ENCODE results near the gene CXXC5. TPM values are rescaled to one million over a fixed set of nuclear protein-coding genes. Genes with fewer than 3 reads are reported as not detected.

CXXC5 gene
- polyA plus RNA-seq, 3 donors from 2014 or later = 339 to 410 (median 385) TPM

DNA sequence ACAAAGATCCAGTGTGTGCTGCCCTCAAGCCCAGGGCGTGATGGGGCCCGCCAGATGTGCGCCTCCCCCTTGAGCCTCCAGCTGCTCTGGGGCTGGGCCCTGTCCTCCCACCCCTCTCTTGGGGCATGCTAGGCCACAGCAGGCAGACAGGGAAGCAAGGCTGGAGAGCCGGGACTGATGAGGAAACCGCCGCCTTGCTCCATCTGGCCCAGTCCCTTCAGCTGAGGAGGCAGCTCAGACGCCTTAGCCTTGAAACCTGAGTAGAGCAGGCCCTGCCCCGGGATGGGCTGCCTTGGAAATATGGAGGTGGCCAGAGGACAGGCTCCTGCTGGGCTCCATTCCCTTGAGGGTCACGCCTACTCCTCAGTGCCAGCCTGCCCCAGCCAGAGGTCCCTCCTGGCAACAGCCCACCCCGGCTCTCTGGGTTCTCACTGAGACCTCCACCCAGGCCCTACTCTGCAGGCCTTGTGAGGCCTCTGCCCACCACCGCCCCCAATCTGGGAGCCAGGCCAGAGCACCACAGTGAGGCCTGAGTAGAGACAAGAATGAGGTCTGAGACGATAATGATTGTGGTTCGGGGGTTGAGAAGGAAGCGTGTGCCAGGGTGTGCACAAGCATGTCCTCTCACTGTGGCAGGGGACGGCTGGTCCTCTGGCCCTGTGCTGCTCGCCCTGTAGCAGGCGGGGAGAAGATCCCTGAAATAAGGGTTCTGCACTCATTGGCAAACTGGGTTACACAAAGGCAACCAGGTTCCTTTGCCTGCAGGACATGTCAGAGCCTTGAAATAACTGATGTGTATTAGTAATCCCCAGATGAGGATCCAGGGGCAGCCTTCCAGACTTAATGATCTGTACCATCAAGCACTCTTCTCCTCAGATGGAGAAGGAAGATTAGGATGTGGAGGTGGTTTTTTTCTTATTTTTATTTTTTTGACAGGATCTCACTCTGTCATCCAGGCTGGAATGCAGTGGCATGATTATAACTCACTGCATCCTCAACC is 30.9 kb downstream of the CXXC5 start:
- H3K27ac Mint-ChIP-seq = peak overlapping the region; percentile 39 to 93 (median 74)
- DNase-seq = no peak
- peak overlapping the region in 4 of 5 donors; percentile 14 to 68 (median 49) for H3K4me3 Mint-ChIP-seq
- peaks cover 0 to 9% (median 2%) of the 10 kb centered on the region in 3 donors for H3K27me3 Mint-ChIP-seq (ENCODE audit: low read depth in 3 of 3)
- peaks cover 3 to 23% (median 11%) of the 10 kb centered on the region in 3 donors for H3K36me3 Mint-ChIP-seq
- peaks cover 67 to 81% of the 10 kb centered on the region in 2 donors for H3K4me1 Mint-ChIP-seq
- peaks cover 0 to 2% (median 0%) of the 10 kb centered on the region in 6 donors for H3K9me3 Mint-ChIP-seq

DNA sequence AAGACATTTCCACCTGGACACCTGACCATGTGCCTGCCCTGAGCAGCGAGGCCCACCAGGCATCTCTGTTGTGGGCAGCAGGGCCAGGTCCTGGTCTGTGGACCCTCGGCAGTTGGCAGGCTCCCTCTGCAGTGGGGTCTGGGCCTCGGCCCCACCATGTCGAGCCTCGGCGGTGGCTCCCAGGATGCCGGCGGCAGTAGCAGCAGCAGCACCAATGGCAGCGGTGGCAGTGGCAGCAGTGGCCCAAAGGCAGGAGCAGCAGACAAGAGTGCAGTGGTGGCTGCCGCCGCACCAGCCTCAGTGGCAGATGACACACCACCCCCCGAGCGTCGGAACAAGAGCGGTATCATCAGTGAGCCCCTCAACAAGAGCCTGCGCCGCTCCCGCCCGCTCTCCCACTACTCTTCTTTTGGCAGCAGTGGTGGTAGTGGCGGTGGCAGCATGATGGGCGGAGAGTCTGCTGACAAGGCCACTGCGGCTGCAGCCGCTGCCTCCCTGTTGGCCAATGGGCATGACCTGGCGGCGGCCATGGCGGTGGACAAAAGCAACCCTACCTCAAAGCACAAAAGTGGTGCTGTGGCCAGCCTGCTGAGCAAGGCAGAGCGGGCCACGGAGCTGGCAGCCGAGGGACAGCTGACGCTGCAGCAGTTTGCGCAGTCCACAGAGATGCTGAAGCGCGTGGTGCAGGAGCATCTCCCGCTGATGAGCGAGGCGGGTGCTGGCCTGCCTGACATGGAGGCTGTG is 32.4 kb downstream of the CXXC5 start:
- H3K9me3 Mint-ChIP-seq = peaks cover 0 to 2% (median 0%) of the 10 kb centered on the region in 6 donors
- no peak for DNase-seq
- H3K27me3 Mint-ChIP-seq (ENCODE audit: low read depth in 3 of 3) = peaks cover 0 to 9% (median 2%) of the 10 kb centered on the region in 3 donors
- H3K4me1 Mint-ChIP-seq = peaks cover 61 to 75% of the 10 kb centered on the region in 2 donors
- no peak overlapping the region for H3K4me3 Mint-ChIP-seq
- H3K36me3 Mint-ChIP-seq = peaks cover under 1 to 23% (median 11%) of the 10 kb centered on the region in 3 donors
- peak overlapping the region in 5 of 6 donors; percentile 15 to 93 (median 80) for H3K27ac Mint-ChIP-seq

DNA sequence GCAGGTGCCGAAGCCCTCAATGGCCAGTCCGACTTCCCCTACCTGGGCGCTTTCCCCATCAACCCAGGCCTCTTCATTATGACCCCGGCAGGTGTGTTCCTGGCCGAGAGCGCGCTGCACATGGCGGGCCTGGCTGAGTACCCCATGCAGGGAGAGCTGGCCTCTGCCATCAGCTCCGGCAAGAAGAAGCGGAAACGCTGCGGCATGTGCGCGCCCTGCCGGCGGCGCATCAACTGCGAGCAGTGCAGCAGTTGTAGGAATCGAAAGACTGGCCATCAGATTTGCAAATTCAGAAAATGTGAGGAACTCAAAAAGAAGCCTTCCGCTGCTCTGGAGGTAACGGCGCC is 32.9 kb downstream of the CXXC5 start:
- peak overlapping the region in 3 of 6 donors; percentile 24 to 44 (median 39) for H3K27ac Mint-ChIP-seq
- peaks cover 0 to 2% (median 0%) of the 10 kb centered on the region in 6 donors for H3K9me3 Mint-ChIP-seq
- peaks cover 0 to 9% (median 2%) of the 10 kb centered on the region in 3 donors for H3K27me3 Mint-ChIP-seq (ENCODE audit: low read depth in 3 of 3)
- DNase-seq = no peak
- no peak overlapping the region for H3K4me3 Mint-ChIP-seq
- peaks cover 63 to 76% of the 10 kb centered on the region in 2 donors for H3K4me1 Mint-ChIP-seq
- peaks cover 4 to 23% (median 11%) of the 10 kb centered on the region in 3 donors for H3K36me3 Mint-ChIP-seq

DNA sequence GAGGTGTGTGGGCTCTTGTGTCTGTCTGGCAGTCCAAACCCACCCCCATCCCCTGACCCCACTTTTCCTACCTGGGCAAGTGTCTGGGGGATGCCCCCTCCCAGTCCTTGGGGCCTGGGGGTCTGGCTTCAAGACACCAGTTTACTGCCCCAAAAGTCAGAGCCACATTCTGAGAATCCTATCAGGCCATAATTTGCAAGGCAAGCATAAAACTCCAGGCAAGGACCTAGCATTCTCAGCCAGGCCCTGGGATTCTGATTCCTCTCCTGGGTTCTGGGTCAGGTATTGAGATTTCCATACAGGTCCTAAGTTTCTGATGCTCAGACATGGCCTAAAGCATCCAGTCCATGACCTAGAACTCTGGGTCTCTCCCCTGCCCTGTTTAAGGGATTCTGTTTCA is 33.3 kb downstream of the CXXC5 start:
- Mint-ChIP-seq H3K36me3 (peaks cover 4 to 23% (median 11%) of the 10 kb centered on the region in 3 donors), H3K4me1 (peaks cover 66 to 78% of the 10 kb centered on the region in 2 donors), H3K9me3 (peaks cover 0 to 2% (median 0%) of the 10 kb centered on the region in 6 donors), H3K4me3 (no peak overlapping the region), H3K27ac (peak overlapping the region in 4 of 6 donors; percentile 24 to 73 (median 42)), H3K27me3 (ENCODE audit: low read depth in 3 of 3) (peaks cover 0 to 11% (median 1%) of the 10 kb centered on the region in 3 donors)
- DNase-seq = no peak

DNA sequence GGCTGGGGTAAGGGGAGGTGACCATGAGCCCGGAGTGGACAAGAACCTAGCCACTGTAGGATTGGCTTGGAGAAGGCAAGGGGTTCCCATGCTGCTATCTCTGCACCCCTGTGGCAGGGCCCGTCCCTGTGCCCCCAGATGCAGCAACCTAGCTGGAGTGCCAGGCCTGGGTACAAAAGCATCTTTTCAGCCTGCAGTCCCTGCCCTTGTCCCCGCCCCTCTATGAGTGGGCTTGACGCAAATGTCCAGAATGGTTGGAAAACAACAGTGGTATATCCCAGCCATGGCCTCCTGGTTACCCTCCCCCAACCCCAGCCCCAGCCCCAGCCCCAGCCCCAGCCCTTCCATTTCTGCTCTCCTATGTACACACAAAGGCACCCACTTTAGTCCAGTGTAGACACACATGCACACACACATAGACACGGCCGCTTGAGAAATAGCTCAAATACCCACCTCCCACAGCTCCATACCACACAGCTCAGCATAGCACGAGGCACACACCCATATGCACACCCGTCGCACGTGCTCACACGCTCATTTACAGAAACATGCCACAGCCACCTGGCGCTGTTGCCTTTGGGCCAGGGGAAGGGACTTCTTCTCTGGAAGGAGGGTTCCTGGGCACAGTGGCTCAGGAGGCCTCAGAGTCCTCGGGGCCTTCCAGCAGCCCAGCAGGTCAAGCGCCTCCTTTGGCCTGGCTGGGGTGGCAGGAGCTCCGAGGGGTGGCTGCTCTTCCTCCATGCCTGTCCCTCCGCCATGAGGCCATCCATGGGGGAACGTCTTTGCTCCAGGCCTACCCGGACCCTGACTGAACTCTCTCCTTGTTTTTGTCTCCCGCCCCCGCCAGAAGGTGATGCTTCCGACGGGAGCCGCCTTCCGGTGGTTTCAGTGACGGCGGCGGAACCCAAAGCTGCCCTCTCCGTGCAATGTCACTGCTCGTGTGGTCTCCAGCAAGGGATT is 34.1 kb downstream of the CXXC5 start:
- Mint-ChIP-seq H3K27me3 (ENCODE audit: low read depth in 3 of 3) (peaks cover 0 to 13% (median 0%) of the 10 kb centered on the region in 3 donors), H3K36me3 (peaks cover 4 to 23% (median 11%) of the 10 kb centered on the region in 3 donors), H3K27ac (peak overlapping the region; percentile 20 to 92 (median 80)), H3K4me3 (peak overlapping the region in 2 of 5 donors; percentile 35), H3K9me3 (peaks cover 0 to 2% (median 0%) of the 10 kb centered on the region in 6 donors), H3K4me1 (peaks cover 67 to 78% of the 10 kb centered on the region in 2 donors)
- no peak for DNase-seq

DNA sequence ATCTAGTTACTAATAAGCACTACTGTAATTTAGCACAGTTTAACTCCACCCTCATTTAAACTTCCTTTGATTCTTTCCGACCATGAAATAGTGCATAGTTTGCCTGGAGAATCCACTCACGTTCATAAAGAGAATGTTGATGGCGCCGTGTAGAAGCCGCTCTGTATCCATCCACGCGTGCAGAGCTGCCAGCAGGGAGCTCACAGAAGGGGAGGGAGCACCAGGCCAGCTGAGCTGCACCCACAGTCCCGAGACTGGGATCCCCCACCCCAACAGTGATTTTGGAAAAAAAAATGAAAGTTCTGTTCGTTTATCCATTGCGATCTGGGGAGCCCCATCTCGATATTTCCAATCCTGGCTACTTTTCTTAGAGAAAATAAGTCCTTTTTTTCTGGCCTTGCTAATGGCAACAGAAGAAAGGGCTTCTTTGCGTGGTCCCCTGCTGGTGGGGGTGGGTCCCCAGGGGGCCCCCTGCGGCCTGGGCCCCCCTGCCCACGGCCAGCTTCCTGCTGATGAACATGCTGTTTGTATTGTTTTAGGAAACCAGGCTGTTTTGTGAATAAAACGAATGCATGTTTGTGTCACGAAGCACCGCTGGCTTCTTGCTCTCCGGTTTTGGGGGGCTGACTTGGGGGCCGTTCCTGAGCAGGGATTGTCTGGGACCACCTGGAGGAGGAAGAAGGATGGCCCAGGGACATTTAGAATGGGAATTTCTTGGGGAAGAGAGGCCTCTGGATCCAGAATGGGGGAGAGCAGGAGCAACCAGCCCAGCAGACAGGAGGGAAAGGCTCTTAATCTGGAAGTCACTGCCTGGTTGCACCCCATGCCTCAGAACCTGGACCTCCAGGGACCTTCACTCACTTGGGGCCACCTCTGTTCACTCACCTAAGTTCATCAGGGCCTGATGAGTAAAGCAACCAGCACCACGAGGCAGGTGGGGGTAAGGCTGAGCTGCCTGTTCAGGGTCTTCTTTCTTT is 35.4 kb downstream of the CXXC5 start:
- DNase-seq = no peak
- peaks cover 0 to 2% (median 0%) of the 10 kb centered on the region in 6 donors for H3K9me3 Mint-ChIP-seq
- H3K27ac Mint-ChIP-seq = peak overlapping the region; percentile 76 to 93 (median 90)
- peaks cover 0 to 13% (median 0%) of the 10 kb centered on the region in 3 donors for H3K27me3 Mint-ChIP-seq (ENCODE audit: low read depth in 3 of 3)
- H3K4me3 Mint-ChIP-seq = peak overlapping the region in 4 of 5 donors; percentile 13 to 67 (median 58)
- H3K36me3 Mint-ChIP-seq = peaks cover 4 to 23% (median 11%) of the 10 kb centered on the region in 3 donors
- peaks cover 61 to 69% of the 10 kb centered on the region in 2 donors for H3K4me1 Mint-ChIP-seq

DNA sequence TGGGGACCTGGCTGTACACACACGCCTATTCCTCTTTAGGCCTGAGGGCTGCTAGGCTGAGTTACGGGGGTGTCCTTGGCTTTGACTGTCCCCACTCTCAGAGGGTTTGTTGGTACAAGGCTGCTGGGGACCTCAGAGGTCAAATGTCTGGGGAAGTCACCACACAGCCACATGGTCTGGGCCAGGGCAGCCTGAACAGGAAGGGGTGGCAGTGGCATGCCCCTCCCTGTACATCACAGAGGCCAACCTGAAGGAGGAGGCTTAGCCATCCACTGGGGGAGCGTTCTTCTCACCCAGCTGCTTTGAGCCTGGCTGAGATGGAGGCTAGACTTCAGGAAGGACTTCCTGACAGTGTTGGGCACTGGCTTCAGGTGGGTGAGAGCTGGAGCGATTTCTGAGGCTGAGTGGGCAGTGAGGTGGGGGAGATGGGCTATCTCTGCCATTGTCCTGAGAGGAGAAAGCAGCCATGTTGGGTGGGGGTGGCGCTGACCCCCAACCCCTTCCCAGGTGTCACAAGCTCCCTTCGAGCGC is 36.3 kb downstream of the CXXC5 start:
- peak overlapping the region; percentile 76 to 93 (median 90) for H3K27ac Mint-ChIP-seq
- peaks cover 0 to 13% (median 0%) of the 10 kb centered on the region in 3 donors for H3K27me3 Mint-ChIP-seq (ENCODE audit: low read depth in 3 of 3)
- H3K4me3 Mint-ChIP-seq = peak overlapping the region in 2 of 5 donors; percentile 61 to 63
- peak in 1 of 3 donors; percentile 44 for DNase-seq
- H3K4me1 Mint-ChIP-seq = peaks cover 56 to 69% of the 10 kb centered on the region in 2 donors
- H3K9me3 Mint-ChIP-seq = peaks cover 0 to 2% (median 0%) of the 10 kb centered on the region in 6 donors
- H3K36me3 Mint-ChIP-seq = peaks cover 4 to 19% (median 11%) of the 10 kb centered on the region in 3 donors

DNA sequence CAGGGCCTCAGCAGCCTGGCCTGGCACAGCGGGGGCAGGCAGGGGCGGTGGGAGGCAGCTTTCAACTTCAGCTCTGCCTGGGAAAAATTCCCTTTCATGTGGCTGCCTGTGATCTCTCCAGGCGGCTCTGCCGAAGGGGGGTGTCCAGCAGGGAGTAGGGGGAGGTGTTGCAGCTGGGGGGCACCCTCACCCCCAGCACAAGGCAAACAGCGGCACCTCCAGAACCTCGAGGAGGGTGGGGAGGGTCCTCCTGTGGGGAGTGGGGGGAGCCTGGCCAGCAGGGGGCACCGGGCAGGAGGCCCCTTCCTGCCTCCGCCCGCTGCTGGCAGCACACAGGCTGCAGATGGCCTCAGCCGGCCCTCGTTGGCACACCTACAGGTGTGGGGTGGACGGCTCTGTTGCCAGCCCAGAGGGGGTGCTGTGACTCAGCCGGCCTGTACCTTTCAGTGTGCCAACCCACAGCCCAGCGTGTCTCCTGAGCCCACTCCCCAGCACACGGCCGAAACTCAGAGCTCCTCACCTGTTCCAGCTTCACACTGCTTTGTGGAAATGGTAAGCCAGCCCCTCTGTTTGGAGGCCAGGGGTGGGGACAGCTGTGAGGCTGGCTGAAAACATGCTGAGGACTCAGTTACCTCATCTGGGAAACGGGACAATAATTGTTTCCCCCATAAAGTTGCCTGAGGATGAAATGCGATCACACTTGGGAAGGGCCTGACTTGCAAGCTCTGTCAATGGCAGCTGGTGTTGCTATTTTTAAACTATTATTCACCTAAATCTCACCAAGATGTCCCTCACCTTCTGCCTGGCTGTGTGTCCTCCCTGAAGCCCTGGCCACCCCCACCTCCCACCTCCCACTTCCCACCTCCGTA is 37.0 kb downstream of the CXXC5 start:
- peaks cover 0 to 11% (median 0%) of the 10 kb centered on the region in 3 donors for H3K27me3 Mint-ChIP-seq (ENCODE audit: low read depth in 3 of 3)

DNA sequence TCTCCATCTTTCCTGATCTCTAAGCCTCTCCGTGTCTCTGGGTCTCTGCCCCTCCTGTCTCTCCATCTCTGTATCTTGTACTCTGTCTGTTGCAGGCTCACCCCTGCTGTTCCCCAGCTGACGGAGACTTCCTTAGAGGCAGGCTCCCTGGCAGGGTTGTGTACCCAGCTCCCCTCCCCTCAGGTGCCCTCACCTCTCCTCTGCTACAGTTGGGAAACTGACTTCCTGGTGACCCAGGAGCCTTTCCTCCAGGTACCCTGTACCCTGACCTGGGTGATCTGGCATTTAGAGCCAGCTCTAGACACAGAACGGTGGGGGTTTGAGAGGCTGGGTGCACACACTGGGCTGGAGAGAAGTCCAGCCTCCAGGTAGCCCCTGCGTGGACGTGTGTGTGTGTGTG is 37.7 kb downstream of the CXXC5 start:
- Mint-ChIP-seq H3K36me3 (peaks cover 4 to 16% (median 6%) of the 10 kb centered on the region in 3 donors), H3K27me3 (ENCODE audit: low read depth in 3 of 3) (peaks cover 0 to 12% (median 3%) of the 10 kb centered on the region in 3 donors), H3K4me3 (peak overlapping the region in 3 of 5 donors; percentile 29 to 53 (median 47)), H3K9me3 (peaks cover 0 to 2% (median 0%) of the 10 kb centered on the region in 6 donors), H3K4me1 (peaks cover 56 to 72% of the 10 kb centered on the region in 2 donors), H3K27ac (peak overlapping the region; percentile 64 to 88 (median 74))
- DNase-seq = no peak

More for the DNA sequence above, 37.0 kb downstream of the CXXC5 start:
- peaks cover 4 to 17% (median 8%) of the 10 kb centered on the region in 3 donors for H3K36me3 Mint-ChIP-seq
- peak overlapping the region; percentile 12 to 93 (median 56) for H3K27ac Mint-ChIP-seq
- no peak overlapping the region for H3K4me3 Mint-ChIP-seq
- H3K4me1 Mint-ChIP-seq = peaks cover 52 to 66% of the 10 kb centered on the region in 2 donors
- DNase-seq = no peak
- peaks cover 0 to 2% (median 0%) of the 10 kb centered on the region in 6 donors for H3K9me3 Mint-ChIP-seq

DNA sequence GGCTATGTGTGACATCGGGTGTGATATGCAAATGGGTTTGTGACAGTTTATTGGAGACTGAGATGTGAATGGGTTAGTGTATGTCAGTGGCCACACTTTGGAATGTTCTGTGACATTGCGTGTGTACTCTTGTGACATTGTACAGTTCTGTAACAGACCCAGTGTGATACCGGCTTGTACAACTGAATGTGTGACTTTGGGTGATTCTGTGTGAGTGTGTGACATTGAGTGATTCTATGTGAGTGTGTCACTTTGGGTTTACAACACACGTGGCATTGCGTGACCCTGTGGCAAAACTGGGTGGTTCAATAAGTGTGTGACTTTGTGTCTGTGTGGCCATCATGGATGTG is 38.2 kb downstream of the CXXC5 start:
- peak overlapping the region in 2 of 5 donors; percentile 27 to 53 for H3K4me3 Mint-ChIP-seq
- peaks cover 58 to 76% of the 10 kb centered on the region in 2 donors for H3K4me1 Mint-ChIP-seq
- peaks cover 0 to 2% (median 0%) of the 10 kb centered on the region in 6 donors for H3K9me3 Mint-ChIP-seq
- peaks cover 4 to 16% (median 6%) of the 10 kb centered on the region in 3 donors for H3K36me3 Mint-ChIP-seq
- peaks cover 0 to 13% (median 3%) of the 10 kb centered on the region in 3 donors for H3K27me3 Mint-ChIP-seq (ENCODE audit: low read depth in 3 of 3)
- DNase-seq = no peak
- peak overlapping the region; percentile 64 to 88 (median 74) for H3K27ac Mint-ChIP-seq

Data from immature natural killer cell (primary cell).